PC-9 (cell line): ENCODE results near the gene PIK3CB.

ENCODE experiments used
- EZH2 ChIP-seq: fragments of 200-600 bp; sonication (generic); IDR thresholded peaks from 2 replicates; pipeline ENCODE4 v1.8.0; 2017; ENCODE audit warnings: antibody characterized with exemption, low read depth
- TF ChIP-seq, protein P1 (sequence below): fragments of 200-600 bp; sonication (generic); conservative IDR thresholded peaks from 2 replicates; pipeline ENCODE4 v1.6.1; 2017; ENCODE audit warnings: mixed run types, antibody characterized with exemption, mild to moderate bottlenecking, moderate library complexity

DNA sequence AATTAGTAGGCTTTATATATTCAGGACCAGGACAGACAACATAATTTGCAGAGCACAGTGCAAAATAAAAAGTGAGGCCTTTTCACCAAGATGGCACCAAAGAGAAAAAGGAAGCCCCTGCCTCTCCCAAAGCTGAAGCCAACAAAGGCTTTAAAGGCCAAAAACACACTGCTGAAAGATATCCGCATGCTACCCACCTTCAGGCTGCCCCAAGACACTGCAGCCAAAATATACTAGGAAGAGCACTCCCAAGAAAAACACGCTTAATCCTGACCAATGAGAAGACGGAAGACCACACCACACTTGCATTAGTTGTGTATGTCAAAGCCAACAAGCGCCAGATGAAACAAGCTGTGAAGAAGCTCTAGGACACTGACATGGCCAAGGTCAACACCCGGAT, 38.0 kb downstream of the PIK3CB start:
- TF ChIP-seq, protein P1, sequence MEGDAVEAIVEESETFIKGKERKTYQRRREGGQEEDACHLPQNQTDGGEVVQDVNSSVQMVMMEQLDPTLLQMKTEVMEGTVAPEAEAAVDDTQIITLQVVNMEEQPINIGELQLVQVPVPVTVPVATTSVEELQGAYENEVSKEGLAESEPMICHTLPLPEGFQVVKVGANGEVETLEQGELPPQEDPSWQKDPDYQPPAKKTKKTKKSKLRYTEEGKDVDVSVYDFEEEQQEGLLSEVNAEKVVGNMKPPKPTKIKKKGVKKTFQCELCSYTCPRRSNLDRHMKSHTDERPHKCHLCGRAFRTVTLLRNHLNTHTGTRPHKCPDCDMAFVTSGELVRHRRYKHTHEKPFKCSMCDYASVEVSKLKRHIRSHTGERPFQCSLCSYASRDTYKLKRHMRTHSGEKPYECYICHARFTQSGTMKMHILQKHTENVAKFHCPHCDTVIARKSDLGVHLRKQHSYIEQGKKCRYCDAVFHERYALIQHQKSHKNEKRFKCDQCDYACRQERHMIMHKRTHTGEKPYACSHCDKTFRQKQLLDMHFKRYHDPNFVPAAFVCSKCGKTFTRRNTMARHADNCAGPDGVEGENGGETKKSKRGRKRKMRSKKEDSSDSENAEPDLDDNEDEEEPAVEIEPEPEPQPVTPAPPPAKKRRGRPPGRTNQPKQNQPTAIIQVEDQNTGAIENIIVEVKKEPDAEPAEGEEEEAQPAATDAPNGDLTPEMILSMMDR = no peak
- no peak for TF ChIP-seq EZH2
